ENCODE results near the gene USP1.

DNA sequence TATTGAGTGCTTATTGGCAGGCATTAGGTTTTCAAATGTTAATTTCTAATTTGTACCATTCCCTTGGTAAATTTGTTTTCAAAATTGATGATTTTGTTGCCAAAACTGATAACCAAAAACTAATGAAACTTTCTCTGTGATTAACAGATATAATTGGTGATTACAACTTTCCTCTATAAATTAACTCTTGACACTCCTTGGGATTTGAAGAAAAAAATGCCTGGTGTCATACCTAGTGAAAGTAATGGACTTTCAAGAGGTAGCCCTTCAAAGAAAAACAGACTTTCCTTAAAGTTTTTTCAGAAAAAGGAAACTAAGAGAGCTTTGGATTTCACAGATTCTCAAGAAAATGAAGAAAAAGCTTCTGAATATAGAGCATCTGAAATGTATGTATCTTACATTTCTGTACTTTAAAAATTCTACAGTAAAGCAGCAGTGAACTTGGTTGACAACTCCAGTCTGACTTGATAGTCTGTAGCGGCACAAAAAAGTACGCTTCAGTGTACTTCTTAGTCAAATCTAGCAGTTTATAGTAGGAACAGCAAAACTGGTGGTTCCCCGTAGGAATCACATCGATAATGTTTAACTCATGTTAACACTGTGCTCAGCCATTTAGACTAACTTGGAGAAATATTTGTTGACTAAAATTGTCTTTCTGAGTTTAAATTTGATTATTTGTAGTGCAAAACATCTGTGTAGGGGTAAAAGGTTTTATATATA is 3.0 kb downstream of the USP1 start:
- TF ChIP-seq, protein P1, sequence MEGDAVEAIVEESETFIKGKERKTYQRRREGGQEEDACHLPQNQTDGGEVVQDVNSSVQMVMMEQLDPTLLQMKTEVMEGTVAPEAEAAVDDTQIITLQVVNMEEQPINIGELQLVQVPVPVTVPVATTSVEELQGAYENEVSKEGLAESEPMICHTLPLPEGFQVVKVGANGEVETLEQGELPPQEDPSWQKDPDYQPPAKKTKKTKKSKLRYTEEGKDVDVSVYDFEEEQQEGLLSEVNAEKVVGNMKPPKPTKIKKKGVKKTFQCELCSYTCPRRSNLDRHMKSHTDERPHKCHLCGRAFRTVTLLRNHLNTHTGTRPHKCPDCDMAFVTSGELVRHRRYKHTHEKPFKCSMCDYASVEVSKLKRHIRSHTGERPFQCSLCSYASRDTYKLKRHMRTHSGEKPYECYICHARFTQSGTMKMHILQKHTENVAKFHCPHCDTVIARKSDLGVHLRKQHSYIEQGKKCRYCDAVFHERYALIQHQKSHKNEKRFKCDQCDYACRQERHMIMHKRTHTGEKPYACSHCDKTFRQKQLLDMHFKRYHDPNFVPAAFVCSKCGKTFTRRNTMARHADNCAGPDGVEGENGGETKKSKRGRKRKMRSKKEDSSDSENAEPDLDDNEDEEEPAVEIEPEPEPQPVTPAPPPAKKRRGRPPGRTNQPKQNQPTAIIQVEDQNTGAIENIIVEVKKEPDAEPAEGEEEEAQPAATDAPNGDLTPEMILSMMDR (IDR thresholded peaks at IDR 0.05 in 4 of 5, conservative IDR thresholded peaks at IDR 0.05 in 1 of 5), result no peak
- TF ChIP-seq POLR2A (IDR thresholded peaks at IDR 0.05), result no peak

All from gastrocnemius medialis (tissue), 4 donors.